HG02759 (cell line): Measurements from ENCODE around the gene RNF217.

Source experiments
- ATAC-seq: cut with Tn5 transposase; IDR thresholded peaks from one replicate; pipeline ENCODE4 v1.9.1; 2021; ENCODE audit warnings: mild to moderate bottlenecking, moderate library complexity; ENCODE audit not compliant: unreplicated experiment

RNF217 gene

GRCh38 chr6:124987999-124988591 lies 25.9 kb downstream of the RNF217 start:
- no peak for ATAC-seq

GRCh38 chr6:124989136-124989983 lies 27.1 kb downstream of the RNF217 start:
- ATAC-seq = no peak

- no peak for ATAC-seq
Measured at GRCh38 chr6:124990988-124991387, 28.8 kb downstream of the RNF217 start.

- no peak for ATAC-seq
Measured at GRCh38 chr6:124991764-124992295, 29.6 kb downstream of the RNF217 start.

DNA sequence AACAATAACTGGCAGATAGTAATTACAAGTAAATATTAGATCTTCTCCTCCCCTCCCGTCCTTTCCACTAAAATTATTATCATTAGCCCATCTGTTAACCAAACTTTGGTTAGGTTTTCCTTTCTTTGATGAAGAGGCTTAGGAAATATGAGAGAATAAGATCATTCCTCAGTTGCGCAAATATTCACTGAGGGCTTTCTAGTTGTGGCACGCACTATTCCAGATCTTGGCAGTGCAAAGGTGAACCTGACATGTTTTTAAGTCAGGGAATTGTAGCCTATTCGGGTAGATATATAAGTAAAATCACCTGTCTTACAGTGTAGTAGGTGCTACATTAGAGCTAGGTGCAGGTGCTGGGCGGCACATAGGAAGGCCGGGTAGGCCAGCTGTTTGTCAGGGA lies 31.1 kb downstream of the RNF217 start:
- no peak for ATAC-seq

GRCh38 chr6:124994648-124995047 lies 32.4 kb downstream of the RNF217 start:
- no peak for ATAC-seq

GRCh38 chr6:124995131-124995530 lies 32.9 kb downstream of the RNF217 start:
- no peak for ATAC-seq

- no peak for ATAC-seq
Measured at GRCh38 chr6:124995645-124996325, 33.5 kb downstream of the RNF217 start.

DNA sequence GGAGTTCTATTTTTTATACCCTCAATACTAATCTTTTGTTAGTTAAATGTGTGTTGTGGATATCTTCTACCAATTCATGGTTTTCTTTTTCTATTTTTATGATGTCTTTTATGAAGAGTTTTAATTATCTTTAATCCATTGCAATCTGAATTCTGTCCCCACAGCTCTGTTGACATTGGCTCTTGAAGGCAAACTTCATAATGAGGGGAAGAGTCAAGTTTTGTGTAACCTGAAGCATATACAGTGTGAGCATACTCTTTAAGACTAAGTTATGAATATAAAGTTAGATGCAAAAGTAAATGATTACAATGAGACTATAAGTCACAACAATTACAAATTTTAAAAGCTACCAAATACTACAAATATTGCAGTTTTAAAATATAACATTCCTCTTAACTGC lies 34.2 kb downstream of the RNF217 start:
- ATAC-seq = no peak

DNA sequence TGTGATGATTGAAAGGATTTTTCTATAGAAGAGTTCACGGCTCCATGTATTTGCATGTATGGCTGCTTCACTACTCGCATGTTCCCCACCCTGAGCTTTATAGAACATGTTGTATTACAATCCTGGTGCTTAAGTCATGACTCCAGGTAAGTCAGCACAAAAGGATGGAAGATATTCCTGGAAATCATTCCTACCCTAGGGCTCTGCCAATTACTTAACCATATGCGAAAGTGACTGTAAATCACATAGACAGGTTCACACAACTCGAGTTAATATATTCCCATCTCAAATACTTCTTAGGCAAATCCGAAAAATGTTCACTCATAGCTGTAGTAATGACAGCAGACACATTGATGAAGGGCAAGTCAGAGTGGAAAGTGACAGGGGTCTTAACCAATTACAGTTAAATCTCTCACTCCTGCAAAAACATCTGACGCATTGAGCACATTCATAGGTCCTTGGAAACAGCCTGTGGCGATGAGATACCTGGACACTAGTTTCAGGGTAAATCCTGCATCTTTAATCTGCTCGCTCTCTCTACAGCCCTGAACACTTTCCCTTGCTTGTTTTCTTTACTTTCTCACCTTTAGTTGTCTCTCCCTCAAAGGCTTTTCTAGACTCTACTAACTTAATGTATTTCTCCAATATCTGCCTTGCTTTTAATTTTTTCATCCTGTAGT lies 35.1 kb downstream of the RNF217 start:
- no peak for ATAC-seq

GRCh38 chr6:124999105-124999764 lies 37.0 kb downstream of the RNF217 start:
- no peak for ATAC-seq

DNA sequence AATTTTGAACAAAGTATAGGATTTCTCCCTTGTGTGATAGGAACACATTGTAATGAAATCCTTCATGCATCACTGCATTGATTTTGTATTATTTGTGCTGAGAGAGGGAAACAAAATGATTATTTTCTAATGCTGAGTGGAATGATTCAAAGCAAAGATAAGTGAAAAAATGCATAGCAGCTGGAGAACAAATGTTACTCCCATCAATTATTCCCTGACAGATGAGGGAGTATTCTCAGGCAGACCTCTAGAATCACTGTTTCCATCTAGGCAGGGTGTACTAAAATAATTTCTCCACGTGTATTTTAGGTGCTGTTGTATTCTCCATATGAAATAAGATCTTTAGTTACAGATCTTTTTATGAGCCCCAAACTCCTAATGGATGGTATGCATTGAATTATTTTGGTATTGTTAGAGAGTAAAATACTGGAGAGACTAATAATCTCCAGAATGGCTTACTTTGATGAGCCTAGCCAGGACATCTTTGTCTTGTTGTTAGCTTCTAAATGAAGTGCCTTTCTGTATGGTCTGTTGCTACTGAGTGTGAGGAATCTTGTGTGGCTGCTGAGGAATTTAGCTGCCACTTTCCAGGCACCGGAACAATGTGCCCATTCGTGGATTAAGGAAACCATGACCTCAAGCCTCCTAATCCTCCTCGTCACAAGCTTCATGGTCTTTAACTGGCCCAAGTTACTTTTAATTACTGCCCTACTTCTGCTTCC lies 39.6 kb downstream of the RNF217 start:
- ATAC-seq = no peak

DNA sequence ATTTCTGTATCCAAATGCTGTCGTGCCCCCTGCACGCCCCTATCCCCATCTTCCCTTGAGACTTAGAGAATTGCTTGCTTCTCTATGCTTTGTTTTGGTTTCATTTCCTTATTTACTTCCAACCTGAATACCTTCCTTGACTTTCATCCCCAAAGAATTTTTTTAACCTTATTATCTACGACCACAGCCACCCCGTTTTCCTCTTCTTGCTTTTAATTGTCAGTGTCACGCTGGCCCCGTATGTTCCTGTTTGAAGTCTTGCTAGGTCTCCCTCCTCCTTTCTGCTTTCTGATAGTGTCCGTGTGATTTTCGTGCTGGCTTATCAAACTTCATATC lies 40.1 kb downstream of the RNF217 start:
- ATAC-seq = no peak

GRCh38 chr6:125003070-125003469 lies 40.8 kb downstream of the RNF217 start:
- no peak for ATAC-seq

DNA sequence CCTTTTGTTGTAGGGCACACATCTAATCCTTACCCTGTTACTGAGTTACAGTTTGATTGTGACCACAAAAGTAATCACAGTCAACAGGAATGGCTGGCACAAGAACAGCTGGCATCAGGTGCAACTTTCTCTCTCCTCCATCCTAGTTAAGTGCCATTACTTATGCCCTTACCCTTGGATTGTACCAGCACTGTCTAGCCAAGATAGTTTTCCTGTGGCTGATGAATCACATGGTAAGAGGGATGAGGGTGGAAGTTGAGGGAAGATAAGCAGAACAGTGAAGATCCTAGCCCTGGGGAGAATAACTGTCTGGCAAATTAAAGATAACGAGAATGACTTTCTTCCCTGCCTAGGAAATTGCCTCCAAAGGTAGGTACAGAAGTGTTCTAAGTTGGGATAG lies 42.0 kb downstream of the RNF217 start:
- ATAC-seq = no peak

DNA sequence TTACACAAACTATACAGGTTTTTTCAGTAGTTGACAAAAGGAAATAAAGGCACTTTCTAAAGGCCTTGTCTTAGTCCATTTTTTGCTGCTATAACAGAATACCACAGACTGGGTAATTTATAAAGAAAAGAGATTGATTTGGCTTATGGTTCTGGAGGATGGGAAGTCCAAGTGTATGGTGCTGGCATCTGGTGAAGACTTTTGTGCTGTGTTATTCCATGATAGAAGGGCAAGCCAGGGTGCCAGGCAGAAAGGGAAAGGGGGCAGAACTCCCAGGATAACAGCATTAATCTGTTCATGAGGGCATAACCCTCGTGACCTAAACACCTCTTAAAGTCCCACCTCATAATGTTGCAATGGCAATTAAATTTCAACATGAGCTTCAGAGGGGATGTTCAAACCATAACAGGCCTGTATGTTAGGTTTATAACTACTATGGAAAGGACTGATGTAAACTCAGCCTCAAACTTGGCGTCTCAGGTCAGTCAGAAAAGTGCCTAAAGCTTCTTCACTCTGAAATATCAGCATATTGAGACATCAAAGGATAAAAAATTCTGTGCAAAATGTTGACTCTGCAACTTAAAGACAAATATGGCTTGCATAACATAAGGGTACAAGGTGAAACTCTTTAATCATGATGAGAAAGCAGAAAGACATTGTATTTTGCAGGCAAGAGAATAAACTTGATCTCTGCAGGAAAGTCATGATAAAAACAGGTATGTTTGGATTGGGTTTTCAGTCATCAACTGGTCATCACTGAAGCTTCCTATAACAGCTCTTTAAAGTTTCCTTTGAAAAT lies 42.8 kb downstream of the RNF217 start:
- ATAC-seq = no peak

DNA sequence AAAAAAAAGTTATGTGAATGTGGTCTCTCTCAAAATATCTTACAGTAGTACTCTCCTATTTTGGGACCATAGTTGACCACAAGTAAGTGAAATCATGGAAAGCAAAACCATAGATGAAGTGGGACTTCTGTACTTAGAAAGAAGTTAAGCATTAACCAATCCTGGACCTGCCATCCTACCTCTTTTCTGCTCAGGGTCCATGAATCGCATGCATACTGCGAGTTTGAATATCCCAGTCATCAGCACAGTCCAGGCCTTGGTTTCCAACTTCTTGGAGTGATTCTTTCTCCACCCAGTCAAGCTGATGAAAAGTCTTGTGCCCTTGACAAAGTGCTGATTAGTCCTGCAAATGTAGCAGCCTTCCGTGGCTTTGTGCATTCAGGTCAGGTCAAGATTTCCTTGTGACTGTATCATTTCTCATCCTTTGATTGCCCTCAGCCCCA lies 46.0 kb downstream of the RNF217 start:
- ATAC-seq = no peak

DNA sequence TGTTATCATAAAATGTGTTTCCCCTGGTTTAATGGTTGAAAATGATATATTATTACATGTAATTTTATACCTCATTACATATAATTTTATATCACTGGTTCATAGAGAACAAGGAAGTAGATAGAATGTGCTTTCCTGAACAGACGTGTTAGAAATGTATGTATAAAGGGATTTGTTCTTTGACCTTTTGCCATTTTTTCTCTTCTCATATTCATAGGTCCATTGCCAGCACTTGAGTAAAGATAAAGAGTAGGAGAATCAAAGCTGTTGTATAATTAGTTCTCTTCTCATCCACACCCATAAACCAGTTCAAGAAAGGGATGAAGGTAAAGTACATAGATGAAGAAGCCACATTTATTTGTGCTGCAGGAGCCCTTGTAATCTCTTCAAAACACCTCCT lies 46.7 kb downstream of the RNF217 start:
- ATAC-seq = no peak

DNA sequence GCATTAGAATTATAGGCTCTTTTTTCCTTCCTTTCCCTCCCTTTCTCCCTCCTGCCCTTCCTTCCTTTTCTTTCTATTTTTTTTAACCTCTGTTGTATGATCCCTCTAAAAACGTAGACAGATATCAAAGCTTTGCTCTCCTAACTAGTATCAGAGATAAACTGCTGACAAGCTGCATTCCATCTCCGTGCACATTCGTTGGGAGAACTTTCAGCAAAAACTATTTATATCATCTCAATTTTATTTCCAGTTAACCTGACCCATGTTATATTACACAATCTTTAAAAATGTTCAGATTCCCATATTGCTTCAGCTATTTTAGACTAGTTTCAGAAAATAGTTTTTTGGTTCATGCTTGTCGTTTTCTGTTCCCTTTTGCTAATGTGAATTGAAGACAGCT lies 47.3 kb downstream of the RNF217 start:
- no peak for ATAC-seq
